ENCODE measurements around the gene TSPAN7. TPM values are rescaled to one million over a fixed set of nuclear protein-coding genes. Genes with fewer than 3 reads are reported as not detected.

The TSPAN7 gene
- total RNA-seq, 1 donor from 2014 or later: 54.6 TPM

- H3K27me3 ChIP-seq (ENCODE audit: low read depth): no peaks in the 10 kb centered on the region
- peaks cover 3% of the 10 kb centered on the region for H3K4me1 ChIP-seq
- no peak for TF ChIP-seq CTCF (IDR thresholded peaks at IDR 0.05)
- ATAC-seq (no peak), DNase-seq (no peak)
- no peaks in the 10 kb centered on the region for H3K9me3 ChIP-seq
- H3K4me3 ChIP-seq: peak overlapping the region; percentile 60
- intact Hi-C loops (cut with DNase I): no loop called here
- no peaks in the 10 kb centered on the region for H3K36me3 ChIP-seq
- H3K27ac ChIP-seq: no peak overlapping the region
Observed at GRCh38 chrX:38560776-38561125, 591 bp upstream of the TSPAN7 start.

GRCh38 chrX:38561951-38562719 lies 793 bp downstream of the TSPAN7 start:
- ATAC-seq (peak; percentile 34 to 60), DNase-seq (peak; percentile 44)
- no peak overlapping the region for H3K27ac ChIP-seq
- H3K9me3 ChIP-seq: no peaks in the 10 kb centered on the region
- no peaks in the 10 kb centered on the region for H3K27me3 ChIP-seq (ENCODE audit: low read depth)
- TF ChIP-seq CTCF (IDR thresholded peaks at IDR 0.05): no peak
- no peaks in the 10 kb centered on the region for H3K36me3 ChIP-seq
- intact Hi-C loops (cut with DNase I): no loop called here
- peaks cover 3% of the 10 kb centered on the region for H3K4me1 ChIP-seq
- peak overlapping the region; percentile 60 for H3K4me3 ChIP-seq

GRCh38 chrX:38563030-38563429 lies 1.7 kb downstream of the TSPAN7 start:
- H3K36me3 ChIP-seq: no peaks in the 10 kb centered on the region
- DNase-seq: no peak
- TF ChIP-seq CTCF (IDR thresholded peaks at IDR 0.05): no peak
- no peak for ATAC-seq
- peaks cover 3% of the 10 kb centered on the region for H3K4me1 ChIP-seq
- H3K27me3 ChIP-seq (ENCODE audit: low read depth): no peaks in the 10 kb centered on the region
- intact Hi-C loops (cut with DNase I): no loop called here
- H3K9me3 ChIP-seq: no peaks in the 10 kb centered on the region
- H3K4me3 ChIP-seq: peak overlapping the region; percentile 60
- H3K27ac ChIP-seq: no peak overlapping the region

- no peak for TF ChIP-seq CTCF (IDR thresholded peaks at IDR 0.05)
- no peaks in the 10 kb centered on the region for H3K27me3 ChIP-seq (ENCODE audit: low read depth)
- intact Hi-C loops (cut with DNase I): no loop called here
Observed at GRCh38 chrX:38570396-38570795, 9.1 kb downstream of the TSPAN7 start.

GRCh38 chrX:38571058-38571457 lies 9.7 kb downstream of the TSPAN7 start:
- intact Hi-C loops (cut with DNase I): no loop called here
- Histone ChIP-seq H3K9me3 (no peaks in the 10 kb centered on the region), H3K27ac (no peak overlapping the region), H3K36me3 (no peaks in the 10 kb centered on the region), H3K27me3 (ENCODE audit: low read depth) (no peaks in the 10 kb centered on the region), H3K4me3 (no peak overlapping the region), H3K4me1 (no peaks in the 10 kb centered on the region)
- DNase-seq (no peak), ATAC-seq (no peak)
- TF ChIP-seq CTCF (IDR thresholded peaks at IDR 0.05): no peak

More at GRCh38 chrX:38570396-38570795, 9.1 kb downstream of the TSPAN7 start:
- Histone ChIP-seq H3K27ac (no peak overlapping the region), H3K4me3 (no peak overlapping the region), H3K9me3 (no peaks in the 10 kb centered on the region), H3K36me3 (no peaks in the 10 kb centered on the region), H3K4me1 (no peaks in the 10 kb centered on the region)
- ATAC-seq (no peak), DNase-seq (no peak)

Measured in lower lobe of right lung (tissue), 2 donors.